Measurements from ENCODE around the gene PES1. TPM values are rescaled to one million over a fixed set of nuclear protein-coding genes. Genes with fewer than 3 reads are reported as not detected.

The PES1 gene
- total RNA-seq, 2 donors from 2014 or later, result 75.7 to 90.4 TPM

Other genes with a start within 250 kb of the PES1 start
- gene SF3A1, start 235.0 kb downstream of the PES1 start, total RNA-seq, result 100 to 1,000 TPM; 298 to 325 TPM
- gene CCDC157, start 234.9 kb downstream of the PES1 start, total RNA-seq, result 1 to 10 TPM; 3.2 to 3.7 TPM
- gene RNF215, start 204.5 kb downstream of the PES1 start, total RNA-seq, result 10 to 100 TPM in 1 of 2 donors, 1 to 10 TPM in 1; 8.4 to 12.4 TPM
- 10 to 100 TPM; 15.3 to 19.0 TPM for gene SEC14L2, start 194.9 kb downstream of the PES1 start, total RNA-seq
- 10 to 100 TPM; 50.6 to 61.1 TPM for gene MTFP1, start 166.1 kb downstream of the PES1 start, total RNA-seq
- gene SEC14L3, start 119.9 kb downstream of the PES1 start, total RNA-seq, result not detected
- gene SEC14L4, start 86.2 kb downstream of the PES1 start, total RNA-seq, result not detected
- not detected for gene SEC14L6, start 45.2 kb downstream of the PES1 start, total RNA-seq
- 1 to 10 TPM; 1.1 to 1.7 TPM for gene GAL3ST1, start 17.2 kb downstream of the PES1 start, total RNA-seq
- gene TCN2, start 15.3 kb upstream of the PES1 start, total RNA-seq, result 1 to 10 TPM in 1 of 2 donors, under 1 TPM in 1; 0.44 to 1.3 TPM
- 1 to 10 TPM; 6.6 to 8.8 TPM for gene SLC35E4, start 43.9 kb upstream of the PES1 start, total RNA-seq
- gene DUSP18, start 76.0 kb upstream of the PES1 start, total RNA-seq, result 10 to 100 TPM in 1 of 2 donors, 1 to 10 TPM in 1; 9.7 to 14.3 TPM
- 10 to 100 TPM in 1 of 2 donors, 1 to 10 TPM in 1; 7.2 to 11.9 TPM for gene OSBP2, start 103.0 kb upstream of the PES1 start, total RNA-seq